DOHH2 (cell line): ENCODE results near the gene PIGO.

Source experiments
- H3F3A ChIP-seq: fragments of 200-600 bp; sonication (generic), shearing (Covaris generic); 2 replicates; pipeline ENCODE4 v1.6.0; 2016; ENCODE audit warnings: antibody characterized with exemption, mild to moderate bottlenecking; ENCODE audit not compliant: control insufficient read depth, insufficient read depth
- H3K27ac ChIP-seq: fragments of 200-600 bp; sonication (generic); 2 replicates; pipeline ENCODE4 v1.5.1; 2014; ENCODE audit warnings: low read depth, mild to moderate bottlenecking, low read length, moderate library complexity
- H3K27me3 ChIP-seq: fragments of 200-600 bp; sonication (generic); 2 replicates; pipeline ENCODE4 v1.6.1; 2014; ENCODE audit warnings: mild to moderate bottlenecking, low read length, mixed read lengths; ENCODE audit not compliant: control insufficient read depth
- H3K36me3 ChIP-seq: fragments of 200-600 bp; sonication (generic); 2 replicates; pipeline ENCODE4 v1.6.1; 2014; ENCODE audit warnings: mild to moderate bottlenecking, low read length, moderate library complexity, mixed read lengths; ENCODE audit not compliant: control insufficient read depth
- H3K4me1 ChIP-seq: fragments of 200-600 bp; sonication (generic); 2 replicates; pipeline ENCODE4 v1.6.1; 2014; ENCODE audit warnings: mild to moderate bottlenecking, low read length, mixed read lengths; ENCODE audit not compliant: control insufficient read depth
- H3K4me2 ChIP-seq: fragments of 200-600 bp; sonication (generic); 2 replicates; pipeline ENCODE4 v1.6.0; 2014; ENCODE audit warnings: mild to moderate bottlenecking, low read length, moderate library complexity
- H3K4me3 ChIP-seq: fragments of 200-600 bp; sonication (generic); 2 replicates; pipeline ENCODE4 v1.5.1; 2014; ENCODE audit warnings: mild to moderate bottlenecking, low read length, mixed read lengths
- H3K79me2 ChIP-seq: fragments of 200-600 bp; sonication (generic); 2 replicates; pipeline ENCODE4 v1.6.1; 2014; ENCODE audit warnings: mild to moderate bottlenecking, low read length, mixed read lengths; ENCODE audit not compliant: control insufficient read depth
- H3K9me2 ChIP-seq: fragments of 200-600 bp; sonication (generic); replicated peaks from 2 replicates; pipeline ENCODE4 v1.6.1; 2014; ENCODE audit warnings: mild to moderate bottlenecking, low read length, mixed read lengths; ENCODE audit not compliant: control insufficient read depth
- H3K9me3 ChIP-seq: fragments of 200-600 bp; sonication (generic); 2 replicates; pipeline ENCODE4 v1.6.1; 2014; ENCODE audit warnings: antibody characterized with exemption, low read length, mixed read lengths; ENCODE audit not compliant: control insufficient read depth, insufficient read depth
- H4K20me1 ChIP-seq: fragments of 200-600 bp; sonication (generic); 2 replicates; pipeline ENCODE4 v1.6.0; 2014; ENCODE audit warnings: low read depth, mild to moderate bottlenecking, antibody characterized with exemption, low read length, moderate library complexity; ENCODE audit not compliant: control insufficient read depth, insufficient read depth
- EZH2phosphoT487 ChIP-seq: fragments of 200-600 bp; sonication (generic); IDR thresholded peaks from 2 replicates; pipeline ENCODE4 v1.6.1; 2017; ENCODE audit warnings: borderline replicate concordance, mild to moderate bottlenecking, antibody characterized with exemption, low read length, moderate library complexity, mixed read lengths
- TF ChIP-seq, protein P1 (sequence below): fragments of 200-600 bp; sonication (generic); IDR thresholded peaks from one replicate; pipeline ENCODE4 v1.5.1; 2014; ENCODE audit warnings: antibody characterized with exemption, mild to moderate bottlenecking, low read depth, low read length; ENCODE audit not compliant: poor library complexity, severe bottlenecking

PIGO gene

DNA sequence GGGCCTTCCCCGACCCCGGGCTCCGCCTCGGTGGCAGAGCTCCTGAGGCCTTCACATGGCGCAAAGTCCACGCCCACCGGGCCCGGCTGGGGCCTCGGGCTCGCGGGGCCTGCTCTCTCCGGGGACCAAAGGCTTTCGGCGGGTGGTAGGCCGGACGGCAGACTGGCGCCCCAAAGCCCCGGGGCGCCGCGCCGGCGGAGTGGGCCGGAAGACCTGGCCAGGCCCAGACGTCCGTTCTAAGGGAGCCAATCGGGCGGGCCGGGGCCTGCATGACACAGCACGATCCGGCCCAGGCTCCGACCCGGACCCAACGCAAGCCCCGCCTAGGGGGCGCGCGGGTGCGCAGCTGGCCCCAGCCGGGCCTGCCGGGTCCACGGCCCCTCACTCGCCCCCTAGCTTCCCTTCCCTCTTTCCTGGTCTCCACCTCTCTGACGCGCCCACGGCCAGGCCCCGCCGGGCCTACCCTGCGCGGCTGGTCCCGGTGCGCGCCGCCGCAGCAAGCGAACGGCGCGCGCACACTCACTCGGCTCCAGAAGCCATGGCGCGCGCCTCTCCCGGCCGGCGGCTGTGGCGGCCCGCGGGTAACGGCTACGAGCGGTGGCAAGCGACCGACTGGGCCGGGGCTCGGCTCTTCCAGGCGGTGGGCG, 24.5 kb downstream of the PIGO start:
- Histone ChIP-seq H3K4me2 (peak overlapping the region; percentile 79), H3K9me3 (no peaks in the 10 kb centered on the region), H3K27ac (peak overlapping the region; percentile 91), H3K9me2 (no peaks in the 10 kb centered on the region), H4K20me1 (peaks cover 44% of the 10 kb centered on the region), H3F3A (peaks cover 12% of the 10 kb centered on the region), H3K36me3 (peaks cover 94% of the 10 kb centered on the region), H3K79me2 (peaks cover 57% of the 10 kb centered on the region), H3K27me3 (no peaks in the 10 kb centered on the region), H3K4me3 (peak overlapping the region; percentile 92), H3K4me1 (peaks cover 23% of the 10 kb centered on the region)
- TF ChIP-seq EZH2phosphoT487, result no peak
- TF ChIP-seq, protein P1, sequence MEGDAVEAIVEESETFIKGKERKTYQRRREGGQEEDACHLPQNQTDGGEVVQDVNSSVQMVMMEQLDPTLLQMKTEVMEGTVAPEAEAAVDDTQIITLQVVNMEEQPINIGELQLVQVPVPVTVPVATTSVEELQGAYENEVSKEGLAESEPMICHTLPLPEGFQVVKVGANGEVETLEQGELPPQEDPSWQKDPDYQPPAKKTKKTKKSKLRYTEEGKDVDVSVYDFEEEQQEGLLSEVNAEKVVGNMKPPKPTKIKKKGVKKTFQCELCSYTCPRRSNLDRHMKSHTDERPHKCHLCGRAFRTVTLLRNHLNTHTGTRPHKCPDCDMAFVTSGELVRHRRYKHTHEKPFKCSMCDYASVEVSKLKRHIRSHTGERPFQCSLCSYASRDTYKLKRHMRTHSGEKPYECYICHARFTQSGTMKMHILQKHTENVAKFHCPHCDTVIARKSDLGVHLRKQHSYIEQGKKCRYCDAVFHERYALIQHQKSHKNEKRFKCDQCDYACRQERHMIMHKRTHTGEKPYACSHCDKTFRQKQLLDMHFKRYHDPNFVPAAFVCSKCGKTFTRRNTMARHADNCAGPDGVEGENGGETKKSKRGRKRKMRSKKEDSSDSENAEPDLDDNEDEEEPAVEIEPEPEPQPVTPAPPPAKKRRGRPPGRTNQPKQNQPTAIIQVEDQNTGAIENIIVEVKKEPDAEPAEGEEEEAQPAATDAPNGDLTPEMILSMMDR, result peak; percentile 61

DNA sequence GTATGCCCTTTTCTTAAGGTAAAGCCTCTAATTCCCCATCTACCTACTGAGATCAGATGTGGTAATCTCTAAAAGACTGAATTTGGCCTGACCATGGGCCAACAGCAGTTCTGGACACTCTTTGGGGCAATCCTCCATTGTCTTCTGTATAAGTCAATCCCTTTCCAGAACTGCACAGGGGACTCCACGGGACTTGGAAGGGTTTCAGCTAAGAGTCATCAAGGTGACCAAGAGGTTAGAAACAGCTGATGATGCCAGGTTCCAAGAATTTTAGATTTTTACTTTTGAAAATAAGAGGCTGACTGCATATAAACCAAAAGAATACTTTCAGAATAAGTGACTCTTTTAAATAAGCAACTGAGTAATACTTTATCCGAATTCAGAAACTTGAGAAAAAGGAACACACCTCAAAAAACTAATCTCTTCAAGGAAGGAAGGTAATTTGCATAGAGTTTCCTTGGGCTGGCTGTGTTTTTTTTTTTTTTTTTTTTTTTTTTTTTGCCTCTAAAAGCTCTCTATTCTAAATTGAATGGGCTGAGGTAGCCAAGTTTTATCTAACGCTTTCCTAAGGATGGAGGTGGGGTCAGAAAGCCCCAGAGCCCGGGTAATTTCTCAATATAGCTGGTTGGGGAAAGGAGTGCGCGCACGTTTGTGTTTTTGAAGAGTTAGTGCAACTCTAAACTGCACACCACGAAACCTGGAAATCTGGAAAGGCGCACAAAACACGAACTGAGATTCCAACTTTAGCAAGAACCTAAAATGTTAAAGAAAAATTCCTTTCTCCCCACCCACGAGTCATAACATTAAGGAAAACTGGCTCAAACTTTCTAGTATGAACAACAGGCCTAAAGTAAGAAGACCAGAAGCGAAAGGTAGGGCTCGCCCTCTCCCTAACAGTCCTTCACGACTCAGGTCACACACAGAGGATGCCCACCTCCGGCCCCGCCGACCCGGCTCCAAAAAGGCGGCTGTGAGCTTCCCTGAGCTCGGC, 25.3 kb downstream of the PIGO start:
- H3K27me3 ChIP-seq, result no peaks in the 10 kb centered on the region
- peaks cover 59% of the 10 kb centered on the region for H3K79me2 ChIP-seq
- peak overlapping the region; percentile 79 for H3K4me2 ChIP-seq
- peaks cover 94% of the 10 kb centered on the region for H3K36me3 ChIP-seq
- peaks cover 23% of the 10 kb centered on the region for H3K4me1 ChIP-seq
- peak overlapping the region; percentile 92 for H3K4me3 ChIP-seq
- peaks cover 46% of the 10 kb centered on the region for H4K20me1 ChIP-seq
- peak overlapping the region; percentile 91 for H3K27ac ChIP-seq
- TF ChIP-seq, protein P1, result no peak
- no peak for TF ChIP-seq EZH2phosphoT487
- H3K9me3 ChIP-seq, result no peaks in the 10 kb centered on the region
- no peaks in the 10 kb centered on the region for H3K9me2 ChIP-seq
- peaks cover 12% of the 10 kb centered on the region for H3F3A ChIP-seq

DNA sequence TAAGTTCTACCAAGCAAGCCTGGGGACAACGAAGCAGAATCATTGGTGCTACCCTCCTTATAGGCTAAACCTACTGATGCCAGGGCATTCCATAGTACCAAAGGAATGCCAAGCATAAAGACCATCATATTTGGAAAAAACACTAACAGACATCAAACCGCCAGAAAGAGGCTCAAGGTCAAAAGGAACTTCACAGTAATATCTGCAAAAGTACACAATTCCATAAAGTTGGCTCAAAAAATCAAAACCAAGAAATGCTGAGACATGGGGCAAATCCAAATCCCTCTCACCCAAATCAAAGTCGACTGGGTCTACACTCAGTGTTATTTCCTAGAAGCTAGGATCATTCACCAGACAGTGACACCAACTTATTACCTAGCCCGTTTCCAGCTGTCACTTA, 27.4 kb downstream of the PIGO start:
- peaks cover 23% of the 10 kb centered on the region for H3K4me1 ChIP-seq
- H3K9me2 ChIP-seq, result no peaks in the 10 kb centered on the region
- H3K79me2 ChIP-seq, result peaks cover 59% of the 10 kb centered on the region
- peaks cover 94% of the 10 kb centered on the region for H3K36me3 ChIP-seq
- no peaks in the 10 kb centered on the region for H3K9me3 ChIP-seq
- H3K27me3 ChIP-seq, result no peaks in the 10 kb centered on the region
- H4K20me1 ChIP-seq, result peaks cover 46% of the 10 kb centered on the region
- H3F3A ChIP-seq, result peaks cover 12% of the 10 kb centered on the region
- TF ChIP-seq, protein P1, result no peak
- no peak for TF ChIP-seq EZH2phosphoT487
- no peak overlapping the region for H3K4me3 ChIP-seq
- H3K27ac ChIP-seq, result no peak overlapping the region
- no peak overlapping the region; the same call in 1 of the 2 replicates for H3K4me2 ChIP-seq
